Thyroid gland (tissue), 4 donors: ENCODE measurements around the gene KCP. TPM values are rescaled to one million over a fixed set of nuclear protein-coding genes. Genes with fewer than 3 reads are reported as not detected.

Experiments used
- DNase-seq, 2 donors: peaks; one replicate each; pipeline ENCODE4 v3.0.0-alpha.2; 2019
- H3K27ac ChIP-seq, 3 donors: fragments of 200-600 bp; sonication (generic); 1 replicate in 2 of 3; 2 replicates in 1 of 3; pipeline ENCODE4 v1.5.1; 2016 to 2019; ENCODE audit warnings: mild to moderate bottlenecking in 1 of 3, moderate library complexity in 1 of 3
- H3K27me3 ChIP-seq: fragments of 200-600 bp; sonication (generic); one replicate; pipeline ENCODE4 v1.5.1; 2019
- H3K36me3 ChIP-seq, 2 donors: fragments of 200-600 bp; sonication (generic); one replicate each; pipeline ENCODE4 v1.5.1; 2016 to 2019
- H3K4me1 ChIP-seq, 2 donors: fragments of 200-600 bp; sonication (generic); one replicate each; pipeline ENCODE4 v1.5.1; 2017 to 2019
- H3K4me3 ChIP-seq, 3 donors: fragments of 200-600 bp; sonication (generic); replicated peaks in 1 of 3; 1 replicate in 2 of 3; 2 replicates in 1 of 3; pipeline ENCODE4 v1.5.1; 2016; ENCODE audit warnings: mild to moderate bottlenecking in 1 of 3
- H3K9me3 ChIP-seq: fragments of 200-600 bp; sonication (generic); one replicate; pipeline ENCODE4 v1.5.1; 2017
- POLR2A ChIP-seq, 2 donors: fragments of 450-650 bp; IDR thresholded peaks; one replicate each; pipeline ENCODE4 v1.6.1; 2017; ENCODE audit warnings: antibody characterized with exemption in 2 of 2, mild to moderate bottlenecking in 2 of 2, moderate library complexity in 1 of 2
- WGBS, 2 donors: methylation state at CpG; one replicate each; pipeline ENCODE4 v1.1.5; 2017; 5-methylcytosine and 5-hydroxymethylcytosine counted together
- intact Hi-C: fragments of 100-400 bp; cut with DNase I; formaldehyde crosslinking; loops from one replicate; pipeline ENCODE4 v1.15.1; 2023
- total RNA-seq, 4 donors: library from RNA; depleted of rRNA; stranded (reverse); fragments of >200 nt; gene quantifications; one replicate each; pipeline ENCODE4 v1.2.3, GENCODE V29; 2016
- TF ChIP-seq, protein P1 (sequence below), 6 experiments: fragments of 200-600 bp in 3 of 6; fragments of 450-650 bp in 3 of 6; sonication (generic) in 3 of 6; IDR thresholded peaks; one replicate each; pipeline ENCODE4 v1.5.1; 2016 to 2019; ENCODE audit warnings: antibody characterized with exemption in 6 of 6, mild to moderate bottlenecking in 2 of 6, inconsistent platforms in 1 of 6, moderate library complexity in 1 of 6

Gene KCP
- total RNA-seq, 4 donors from 2014 or later, result 0.27 to 0.93 (median 0.61) TPM

DNA sequence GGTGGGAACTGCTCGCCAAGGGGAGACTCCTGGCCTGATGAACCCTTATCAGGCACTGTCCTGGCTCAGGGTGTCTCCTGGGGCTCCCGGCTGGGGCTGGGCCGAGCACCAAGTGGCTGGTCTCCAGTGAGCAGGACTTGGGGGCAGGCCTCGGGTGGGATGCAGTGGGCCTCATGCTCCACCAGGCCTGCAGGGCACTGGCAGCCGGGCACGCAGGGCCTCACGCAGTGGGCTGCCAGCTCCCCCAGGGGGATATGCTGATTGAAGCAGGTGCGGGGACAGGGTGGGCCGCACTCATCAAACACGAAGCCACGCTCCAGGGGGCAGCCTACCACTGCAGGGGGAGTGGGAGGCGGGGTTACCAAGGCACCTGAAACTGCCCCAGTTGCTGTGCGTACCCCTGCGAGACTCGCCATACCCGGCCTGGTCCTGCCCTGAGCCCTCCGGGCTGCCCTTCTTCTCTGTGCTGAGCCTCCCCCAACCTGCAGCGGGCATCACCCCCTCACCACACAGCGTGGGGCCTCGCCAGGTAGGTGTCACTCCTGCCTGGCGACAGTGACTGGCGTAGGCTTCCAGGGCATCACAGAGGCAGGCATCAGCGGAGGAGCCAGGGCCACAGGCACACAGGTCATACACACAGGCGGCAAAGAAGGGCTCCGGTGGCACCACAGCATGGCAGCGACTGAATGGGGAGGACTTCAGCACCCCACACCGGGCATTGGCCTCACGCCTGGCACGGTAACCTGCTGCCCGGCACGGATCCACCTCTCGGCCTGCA is 33.3 kb downstream of the KCP start:
- DNase-seq, result no peak
- TF ChIP-seq, protein P1, sequence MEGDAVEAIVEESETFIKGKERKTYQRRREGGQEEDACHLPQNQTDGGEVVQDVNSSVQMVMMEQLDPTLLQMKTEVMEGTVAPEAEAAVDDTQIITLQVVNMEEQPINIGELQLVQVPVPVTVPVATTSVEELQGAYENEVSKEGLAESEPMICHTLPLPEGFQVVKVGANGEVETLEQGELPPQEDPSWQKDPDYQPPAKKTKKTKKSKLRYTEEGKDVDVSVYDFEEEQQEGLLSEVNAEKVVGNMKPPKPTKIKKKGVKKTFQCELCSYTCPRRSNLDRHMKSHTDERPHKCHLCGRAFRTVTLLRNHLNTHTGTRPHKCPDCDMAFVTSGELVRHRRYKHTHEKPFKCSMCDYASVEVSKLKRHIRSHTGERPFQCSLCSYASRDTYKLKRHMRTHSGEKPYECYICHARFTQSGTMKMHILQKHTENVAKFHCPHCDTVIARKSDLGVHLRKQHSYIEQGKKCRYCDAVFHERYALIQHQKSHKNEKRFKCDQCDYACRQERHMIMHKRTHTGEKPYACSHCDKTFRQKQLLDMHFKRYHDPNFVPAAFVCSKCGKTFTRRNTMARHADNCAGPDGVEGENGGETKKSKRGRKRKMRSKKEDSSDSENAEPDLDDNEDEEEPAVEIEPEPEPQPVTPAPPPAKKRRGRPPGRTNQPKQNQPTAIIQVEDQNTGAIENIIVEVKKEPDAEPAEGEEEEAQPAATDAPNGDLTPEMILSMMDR (IDR thresholded peaks at IDR 0.05), result no peak
- no peak for TF ChIP-seq POLR2A (IDR thresholded peaks at IDR 0.05)
- no peaks in the 10 kb centered on the region for H3K27me3 ChIP-seq
- H3K4me3 ChIP-seq, result no peak overlapping the region
- no peaks in the 10 kb centered on the region for H3K9me3 ChIP-seq
- no peaks in the 10 kb centered on the region for H3K4me1 ChIP-seq
- no peak overlapping the region for H3K27ac ChIP-seq
- WGBS, 2 donors, result 94 to 95% methylated on average over 19 to 22 of the region's 32 CpGs
- intact Hi-C loops, result no loop called here
- no peaks in the 10 kb centered on the region for H3K36me3 ChIP-seq

- H3K36me3 ChIP-seq, result no peaks in the 10 kb centered on the region
- no peak overlapping the region for H3K27ac ChIP-seq
- no peaks in the 10 kb centered on the region for H3K27me3 ChIP-seq
- no peaks in the 10 kb centered on the region for H3K4me1 ChIP-seq
- H3K9me3 ChIP-seq, result no peaks in the 10 kb centered on the region
- intact Hi-C loops, result no loop called here
- no peak for DNase-seq
- 87 to 97% methylated on average over 3 to 5 of the region's 5 CpGs for WGBS, 2 donors
- H3K4me3 ChIP-seq, result no peak overlapping the region
- TF ChIP-seq, protein P1 (IDR thresholded peaks at IDR 0.05), result no peak
- no peak for TF ChIP-seq POLR2A (IDR thresholded peaks at IDR 0.05)
Observed at GRCh38 chr7:128876586-128876977, 33.9 kb downstream of the KCP start.

- intact Hi-C loops, result no loop called here
- Histone ChIP-seq H3K36me3 (no peaks in the 10 kb centered on the region), H3K27ac (no peak overlapping the region), H3K9me3 (no peaks in the 10 kb centered on the region), H3K4me3 (no peak overlapping the region), H3K4me1 (no peaks in the 10 kb centered on the region), H3K27me3 (no peaks in the 10 kb centered on the region)
- DNase-seq, result no peak
- WGBS, 2 donors, result 72% methylated on average over 3 of the region's 3 CpGs
- TF ChIP-seq, protein P1 (IDR thresholded peaks at IDR 0.05), result no peak
- TF ChIP-seq POLR2A (IDR thresholded peaks at IDR 0.05), result no peak
Observed at GRCh38 chr7:128876127-128876526, 34.4 kb downstream of the KCP start.

- TF ChIP-seq POLR2A (IDR thresholded peaks at IDR 0.05), result no peak
- TF ChIP-seq, protein P1 (IDR thresholded peaks at IDR 0.05), result no peak
- 76 to 82% methylated on average over 8 of the region's 8 CpGs for WGBS, 2 donors
- Histone ChIP-seq H3K4me1 (no peaks in the 10 kb centered on the region), H3K27ac (no peak overlapping the region), H3K9me3 (no peaks in the 10 kb centered on the region), H3K36me3 (no peaks in the 10 kb centered on the region), H3K27me3 (no peaks in the 10 kb centered on the region), H3K4me3 (no peak overlapping the region)
- intact Hi-C loops, result no loop called here
- no peak for DNase-seq
Observed at GRCh38 chr7:128875523-128875948, 35.0 kb downstream of the KCP start.
